SK-N-SH treated with all-trans-retinoic acid at 6 μM for 48 hours (cell line): ENCODE results near the gene TMEM182.

ENCODE experiments used
- ATAC-seq: fragments of 200-7000 bp; cut with Tn5 transposase; 3 replicates; pipeline ENCODE4 v1.9.1; 2020; ENCODE audit warnings: mild to moderate bottlenecking, moderate library complexity
- ARNTL ChIP-seq: fragments of 450-650 bp; formaldehyde crosslinking; IDR thresholded peaks from 2 replicates; pipeline ENCODE4 v1.5.0; 2020; ENCODE audit warnings: low read depth, mild to moderate bottlenecking, moderate library complexity, borderline replicate concordance
- BACH2 ChIP-seq: fragments of 250-450 bp; sonication (Bioruptor Pico); IDR thresholded peaks from 2 replicates; pipeline ENCODE4 v1.9.0; 2021; ENCODE audit warnings: mild to moderate bottlenecking, borderline replicate concordance
- CREB5 ChIP-seq: fragments of 250-450 bp; sonication (Bioruptor Pico); IDR thresholded peaks from 2 replicates; pipeline ENCODE4 v1.5.1; 2020; ENCODE audit warnings: low read depth, mild to moderate bottlenecking, moderate library complexity
- CSRNP3 ChIP-seq: fragments of 250-450 bp; sonication (Bioruptor Pico); IDR thresholded peaks from 2 replicates; pipeline ENCODE4 v1.5.1; 2021; ENCODE audit warnings: mild to moderate bottlenecking, moderate library complexity
- ESRRG ChIP-seq: fragments of 250-450 bp; sonication (Bioruptor Pico); IDR thresholded peaks from 2 replicates; pipeline ENCODE4 v1.6.1; 2021; ENCODE audit warnings: mild to moderate bottlenecking
- GLIS3 ChIP-seq: fragments of 250-450 bp; sonication (Bioruptor Pico); IDR thresholded peaks from 2 replicates; pipeline ENCODE4 v1.5.0; 2020; ENCODE audit warnings: mild to moderate bottlenecking, moderate library complexity
- ISL1 ChIP-seq: fragments of 250-450 bp; sonication (Bioruptor Pico); IDR thresholded peaks from 2 replicates; pipeline ENCODE4 v2.1.2; 2022; ENCODE audit warnings: mild to moderate bottlenecking, moderate library complexity
- OSR1 ChIP-seq: fragments of 250-450 bp; sonication (Bioruptor Pico); IDR thresholded peaks from 2 replicates; pipeline ENCODE4 v1.8.0; 2022; ENCODE audit warnings: moderate library complexity, mild to moderate bottlenecking, inconsistent platforms
- PATZ1 ChIP-seq: fragments of 250-450 bp; sonication (Bioruptor Pico); IDR thresholded peaks from 2 replicates; pipeline ENCODE4 v1.8.0; 2020; ENCODE audit warnings: mild to moderate bottlenecking, moderate library complexity, borderline replicate concordance
- POU6F1 ChIP-seq: fragments of 250-450 bp; sonication (Bioruptor Pico); IDR thresholded peaks from 2 replicates; pipeline ENCODE4 v1.8.0; 2021; ENCODE audit warnings: low read depth, mild to moderate bottlenecking, moderate library complexity, borderline replicate concordance
- PPARA ChIP-seq: fragments of 250-450 bp; sonication (Bioruptor Pico); IDR thresholded peaks from 2 replicates; pipeline ENCODE4 v1.5.0; 2020; ENCODE audit warnings: mild to moderate bottlenecking, borderline replicate concordance
- RARB ChIP-seq: fragments of 250-450 bp; sonication (Bioruptor Pico); IDR thresholded peaks from 2 replicates; pipeline ENCODE4 v1.8.0; 2021; ENCODE audit warnings: mild to moderate bottlenecking, moderate library complexity
- TCF4 ChIP-seq: fragments of 250-450 bp; sonication (Bioruptor Pico); IDR thresholded peaks from 2 replicates; pipeline ENCODE4 v1.8.0; 2021; ENCODE audit warnings: mild to moderate bottlenecking, moderate library complexity, borderline replicate concordance
- TOX ChIP-seq: fragments of 250-450 bp; sonication (Bioruptor Pico); IDR thresholded peaks from 2 replicates; pipeline ENCODE4 v1.8.0; 2021; ENCODE audit warnings: mild to moderate bottlenecking, moderate library complexity, borderline replicate concordance
- TSHZ2 ChIP-seq: fragments of 250-450 bp; sonication (Bioruptor Pico); IDR thresholded peaks from 2 replicates; pipeline ENCODE4 v1.5.0; 2020; ENCODE audit warnings: mild to moderate bottlenecking, moderate library complexity
- ZFP30 ChIP-seq: fragments of 450-650 bp; formaldehyde crosslinking; IDR thresholded peaks from 2 replicates; pipeline ENCODE4 v1.5.0; 2022; ENCODE audit warnings: mild to moderate bottlenecking, moderate library complexity
- ZNF565 ChIP-seq: fragments of 450-650 bp; formaldehyde crosslinking; conservative IDR thresholded peaks from 2 replicates; pipeline ENCODE4 v1.5.0; 2020; ENCODE audit warnings: low read depth, mild to moderate bottlenecking, moderate library complexity
- ZNF70 ChIP-seq: fragments of 450-650 bp; formaldehyde crosslinking; IDR thresholded peaks from 2 replicates; pipeline ENCODE4 v1.5.0; 2020; ENCODE audit warnings: mild to moderate bottlenecking, moderate library complexity
- ZNF8 ChIP-seq: fragments of 450-650 bp; formaldehyde crosslinking; IDR thresholded peaks from 2 replicates; pipeline ENCODE4 v1.5.0; 2020; ENCODE audit warnings: mild to moderate bottlenecking, moderate library complexity

The TMEM182 gene

GRCh38 chr2:102788216-102788884, 26.5 kb downstream of the TMEM182 start (continued):
- no peak for TF ChIP-seq TOX (CRISPR knock-in tag)

- no peak for TF ChIP-seq TCF4 (CRISPR knock-in tag)
- TF ChIP-seq RARB = no peak
- TF ChIP-seq BACH2 (CRISPR knock-in tag) = no peak
- TF ChIP-seq PATZ1 (CRISPR knock-in tag) = no peak
- no peak for TF ChIP-seq ZNF565
- no peak for TF ChIP-seq OSR1 (CRISPR knock-in tag)
- no peak for TF ChIP-seq ARNTL (CRISPR knock-in tag)
- TF ChIP-seq PPARA = no peak
- TF ChIP-seq ZFP30 (CRISPR knock-in tag) = no peak
These were observed 27.0 kb downstream of the TMEM182 start for GRCh38 chr2:102788885-102789260.

GRCh38 chr2:102789349-102790090, 27.7 kb downstream of the TMEM182 start:
- TF ChIP-seq ESRRG (no peak), ZNF70 (CRISPR knock-in tag) (no peak), BACH2 (CRISPR knock-in tag) (no peak), ZNF8 (CRISPR knock-in tag) (no peak), GLIS3 (CRISPR knock-in tag) (no peak), TOX (CRISPR knock-in tag) (no peak), POU6F1 (CRISPR knock-in tag) (no peak), CREB5 (CRISPR knock-in tag) (no peak), PATZ1 (CRISPR knock-in tag) (no peak), CSRNP3 (CRISPR knock-in tag) (no peak), TSHZ2 (CRISPR knock-in tag) (no peak), ISL1 (no peak), ZNF565 (no peak), ARNTL (CRISPR knock-in tag) (no peak)
- no peak for ATAC-seq

More at GRCh38 chr2:102788885-102789260, 27.0 kb downstream of the TMEM182 start:
- no peak for ATAC-seq
